GM12878 (cell line): ENCODE results near the gene GDF15. TPM values are rescaled to one million over a fixed set of nuclear protein-coding genes. Genes with fewer than 3 reads are reported as not detected.

ENCODE experiments used
- ATF7 ChIP-seq: fragments of 450-650 bp; IDR thresholded peaks from 2 replicates; pipeline ENCODE4 v1.6.1; 2016; ENCODE audit warnings: low read depth, mild to moderate bottlenecking
- DPF2 ChIP-seq: fragments of 450-650 bp; IDR thresholded peaks from 2 replicates; pipeline ENCODE4 v1.6.1; 2017; ENCODE audit warnings: mild to moderate bottlenecking
- KDM1A ChIP-seq: fragments of 200-600 bp; sonication (generic); IDR thresholded peaks from 2 replicates; pipeline ENCODE4 v1.6.1; 2016; ENCODE audit warnings: borderline replicate concordance
- MXI1 ChIP-seq: fragments of 150-350 bp; IDR thresholded peaks from 2 replicates; pipeline ENCODE4 v1.6.1; 2011; ENCODE audit warnings: low read depth, mild to moderate bottlenecking, inconsistent platforms, low read length, improper control_type of control experiment
- NFIC ChIP-seq: IDR thresholded peaks from 2 replicates; pipeline ENCODE4 v1.6.1; 2012; ENCODE audit warnings: low read depth, mild to moderate bottlenecking, inconsistent platforms, low read length, moderate library complexity
- STAT3 ChIP-seq: IDR thresholded peaks from 2 replicates; pipeline ENCODE4 v1.6.1; 2011; ENCODE audit warnings: low read depth, low read length, improper control_type of control experiment
- TCF3 ChIP-seq: IDR thresholded peaks from 2 replicates; pipeline ENCODE4 v1.6.1; 2012; ENCODE audit warnings: low read depth, mild to moderate bottlenecking, low read length, borderline replicate concordance; ENCODE audit not compliant: insufficient read depth
- polyA plus RNA-seq, 11 experiments: library from polyadenylated mRNA; depleted of rRNA in 4 of 11; unstranded in 6 of 11; stranded (reverse) in 5 of 11; fragments of >200 nt; fragmentation: Nextera tagmentation in 4 of 11; fragmentation: Illumina TruSeq in 1 of 11; extraction: Ambion mirVana in 4 of 11; extraction: Trizol in 1 of 11; gene quantifications; 1 replicate in 1 of 11; 2 replicates in 10 of 11; pipeline versions ENCODE4 v1.2.1 to v1.2.3, GENCODE V29; 2011 to 2016; ENCODE audit warnings: inconsistent platforms in 2 of 11, missing spikeins in 2 of 11, low read depth in 1 of 11
- total RNA-seq, 4 experiments: library from RNA; depleted of rRNA in 3 of 4; stranded (reverse); fragments of >200 nt in 3 of 4; fragmentation: Illumina TruSeq in 1 of 4; extraction: Trizol in 1 of 4; gene quantifications; 2 replicates each; pipeline versions ENCODE4 v1.2.1 to v1.2.3, GENCODE V29; 2013 to 2021
- TF ChIP-seq, protein P1 (sequence below): fragments of 450-650 bp; IDR thresholded peaks from 2 replicates; pipeline ENCODE4 v1.6.1; 2018; ENCODE audit warnings: borderline replicate concordance, mild to moderate bottlenecking; ENCODE audit not compliant: partially characterized antibody
- TF ChIP-seq, protein P2 (sequence below): IDR thresholded peaks from 2 replicates; pipeline ENCODE4 v1.6.1; 2012; ENCODE audit warnings: low read depth, low read length, improper control_type of control experiment

GDF15 gene
- total and polyA plus RNA-seq, 10 of the 15 experiments (the other 5 are each of a cell fraction or from before 2014, with no cell fraction given) = 0.11 to 3.6 (median 1.6) TPM; not detected in 1

DNA sequence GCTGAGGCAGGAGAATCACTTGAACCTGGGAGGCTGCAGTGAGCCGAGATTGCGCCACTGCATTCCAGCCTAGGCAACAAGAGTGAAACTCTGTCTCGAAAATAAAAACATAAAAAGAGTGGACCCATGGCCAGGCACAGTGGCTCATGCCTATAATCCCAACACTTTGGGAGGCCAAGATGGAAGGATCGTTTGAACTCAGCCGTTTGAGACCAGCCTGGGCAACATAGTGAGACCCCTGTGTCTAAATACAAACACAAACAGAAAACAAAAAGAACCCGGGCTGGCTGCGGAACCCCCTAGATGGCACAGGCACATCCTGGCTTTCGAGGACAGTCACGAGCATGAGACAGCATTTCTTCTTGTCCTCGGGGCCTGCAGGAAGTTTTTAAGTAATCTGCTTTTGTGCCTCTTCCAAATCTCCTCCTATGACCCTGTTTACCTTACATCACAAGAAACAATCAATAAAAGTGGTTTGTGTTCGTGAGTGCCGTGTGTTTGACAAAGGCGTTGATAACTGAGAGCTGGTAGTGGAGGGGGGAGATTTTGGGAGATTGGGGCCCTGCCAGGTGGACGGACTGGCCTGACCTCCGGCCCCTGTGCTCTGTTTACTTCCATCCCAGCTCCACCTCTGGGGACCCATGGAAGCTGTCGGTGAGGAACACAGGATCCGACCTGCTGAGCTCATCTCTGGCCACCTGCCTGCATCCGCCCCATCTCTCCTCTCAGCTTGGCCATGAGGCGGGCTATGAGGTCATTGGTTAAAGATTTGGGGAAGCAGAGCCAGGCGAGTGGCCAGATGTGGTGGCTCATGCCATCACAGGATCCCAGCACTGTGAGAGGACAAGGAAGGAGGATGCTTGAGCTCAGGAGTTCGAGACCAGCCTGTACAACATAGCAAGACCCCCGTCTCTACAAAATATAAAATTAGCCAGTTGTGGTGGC, 5.9 kb upstream of the GDF15 start (continued):
- TF ChIP-seq TCF3 (no peak), DPF2 (no peak), MXI1 (no peak), NFIC (no peak), STAT3 (no peak), ATF7 (no peak), KDM1A (no peak)
- TF ChIP-seq, protein P1, sequence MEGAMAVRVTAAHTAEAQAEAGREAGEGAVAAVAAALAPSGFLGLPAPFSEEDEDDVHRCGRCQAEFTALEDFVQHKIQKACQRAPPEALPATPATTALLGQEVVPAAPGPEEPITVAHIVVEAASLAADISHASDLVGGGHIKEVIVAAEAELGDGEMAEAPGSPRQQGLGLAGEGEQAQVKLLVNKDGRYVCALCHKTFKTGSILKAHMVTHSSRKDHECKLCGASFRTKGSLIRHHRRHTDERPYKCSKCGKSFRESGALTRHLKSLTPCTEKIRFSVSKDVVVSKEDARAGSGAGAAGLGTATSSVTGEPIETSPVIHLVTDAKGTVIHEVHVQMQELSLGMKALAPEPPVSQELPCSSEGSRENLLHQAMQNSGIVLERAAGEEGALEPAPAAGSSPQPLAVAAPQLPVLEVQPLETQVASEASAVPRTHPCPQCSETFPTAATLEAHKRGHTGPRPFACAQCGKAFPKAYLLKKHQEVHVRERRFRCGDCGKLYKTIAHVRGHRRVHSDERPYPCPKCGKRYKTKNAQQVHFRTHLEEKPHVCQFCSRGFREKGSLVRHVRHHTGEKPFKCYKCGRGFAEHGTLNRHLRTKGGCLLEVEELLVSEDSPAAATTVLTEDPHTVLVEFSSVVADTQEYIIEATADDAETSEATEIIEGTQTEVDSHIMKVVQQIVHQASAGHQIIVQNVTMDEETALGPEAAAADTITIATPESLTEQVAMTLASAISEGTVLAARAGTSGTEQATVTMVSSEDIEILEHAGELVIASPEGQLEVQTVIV = no peak
- TF ChIP-seq, protein P2, sequence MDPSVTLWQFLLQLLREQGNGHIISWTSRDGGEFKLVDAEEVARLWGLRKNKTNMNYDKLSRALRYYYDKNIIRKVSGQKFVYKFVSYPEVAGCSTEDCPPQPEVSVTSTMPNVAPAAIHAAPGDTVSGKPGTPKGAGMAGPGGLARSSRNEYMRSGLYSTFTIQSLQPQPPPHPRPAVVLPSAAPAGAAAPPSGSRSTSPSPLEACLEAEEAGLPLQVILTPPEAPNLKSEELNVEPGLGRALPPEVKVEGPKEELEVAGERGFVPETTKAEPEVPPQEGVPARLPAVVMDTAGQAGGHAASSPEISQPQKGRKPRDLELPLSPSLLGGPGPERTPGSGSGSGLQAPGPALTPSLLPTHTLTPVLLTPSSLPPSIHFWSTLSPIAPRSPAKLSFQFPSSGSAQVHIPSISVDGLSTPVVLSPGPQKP = no peak
